NCI-H2029 treated with DMSO at 0.1 percent for 48 hours (cell line): Measurements from ENCODE around the gene RBMY1F.
"Not testable (repeated sequence)": the region's sequence is repeated elsewhere in the genome, so short reads cannot be mapped to it uniquely, and the experiment has no call there.

Source experiments
- DNase-seq: peaks from one replicate; lab custom pipeline; 2025; lab: John Stamatoyannopoulos, UW

The RBMY1F gene

GRCh38 chrY:22182823-22183222 is at the start of gene RBMY1F:
RBMY1F (minus strand) TSS chrY:22182923; CDS start chrY:22180969, 1,954 bp downstream.
- DNase-seq: not testable (repeated sequence)

- DNase-seq: not testable (repeated sequence)
Observed at GRCh38 chrY:22151144-22151543, 31.6 kb downstream of the RBMY1F start.

GRCh38 chrY:22141011-22141695 is 41.6 kb downstream of the RBMY1F start:
- not testable (repeated sequence) for DNase-seq

- DNase-seq: not testable (repeated sequence)
Observed at GRCh38 chrY:22134719-22135118, 48.0 kb downstream of the RBMY1F start.

- not testable (repeated sequence) for DNase-seq
Observed at GRCh38 chrY:22130494-22130893, 52.2 kb downstream of the RBMY1F start.
